Measurements from ENCODE around the gene OGFOD3. TPM values are rescaled to one million over a fixed set of nuclear protein-coding genes. Genes with fewer than 3 reads are reported as not detected.
"Not testable (repeated sequence)": the region's sequence is repeated elsewhere in the genome, so short reads cannot be mapped to it uniquely, and the experiment has no call there.

OGFOD3 gene
- total and polyA plus RNA-seq, 2 donors (not counting 3 experiments of a cell fraction or from before 2014, with no cell fraction given) = 31.7 to 34.8 TPM

DNA sequence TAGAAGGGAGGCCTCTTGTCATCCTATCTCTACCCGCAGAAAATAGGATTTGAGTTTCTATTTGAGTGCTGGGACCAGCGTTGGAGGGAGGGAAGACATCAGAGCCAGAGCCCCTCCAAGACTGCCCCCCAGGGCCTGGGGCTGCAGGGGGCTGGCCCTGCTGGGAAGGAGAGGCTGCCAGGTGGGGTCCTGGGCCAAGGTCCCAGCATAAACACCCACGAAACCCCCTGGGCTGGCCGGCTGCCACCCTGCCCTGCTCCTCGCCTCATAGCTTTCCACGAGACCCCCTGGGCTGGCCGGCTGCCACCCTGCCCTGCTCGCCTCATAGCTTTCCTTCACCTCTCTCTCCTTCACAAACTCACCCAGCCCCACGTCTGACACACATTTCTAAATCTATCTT, 70.0 kb downstream of the OGFOD3 start:
- Histone ChIP-seq H3K4me3 (replicated peaks in 1 of 3; ENCODE audit: insufficient read depth in 1 of 3, low read depth in 1 of 3, low read length in 3 of 3) (no peak overlapping the region), H3K9ac (replicated peaks; ENCODE audit: extremely low read depth, insufficient read depth, low read length) (no peak overlapping the region), H3K4me1 (ENCODE audit: control insufficient read depth, extremely low read depth, insufficient read depth, low read length) (no peaks in the 10 kb centered on the region), H3K27ac (ENCODE audit: insufficient read depth, low read depth, low read length) (no peak overlapping the region), H2AFZ (ENCODE audit: low read depth, low read length) (no peak overlapping the region), H3K36me3 (ENCODE audit: control insufficient read depth in 2 of 2, extremely low read depth in 1 of 2, insufficient read depth in 2 of 2, low read length in 2 of 2) (no peaks in the 10 kb centered on the region), H3K4me2 (ENCODE audit: insufficient read depth, low read length) (no peak overlapping the region), H3K9me3 (replicated peaks; ENCODE audit: control insufficient read depth, insufficient read depth, low read length) (no peaks in the 10 kb centered on the region), H3K79me2 (ENCODE audit: control insufficient read depth, insufficient read depth, low read length) (no peaks in the 10 kb centered on the region), H4K20me1 (replicated peaks; ENCODE audit: control insufficient read depth, extremely low read depth, insufficient read depth, low read length) (no peaks in the 10 kb centered on the region), H3K27me3 (ENCODE audit: control insufficient read depth in 2 of 2, insufficient read depth in 2 of 2, low read length in 2 of 2) (no peaks in the 10 kb centered on the region), H3K9me1 (replicated peaks; ENCODE audit: control insufficient read depth, extremely low read depth, insufficient read depth, low read length) (no peaks in the 10 kb centered on the region)
- intact Hi-C loops (cut with micrococcal nuclease) = no loop called here
- dilution Hi-C loops (cut with MboI; ENCODE audit: extremely low pct_ligation_motif_present, low sequenced_read_pairs) = no loop called here
- no peak for DNase-seq (ENCODE audit: low read depth, low spot score)
- TF ChIP-seq GATA2 (IDR thresholded peaks at IDR 0.05; ENCODE audit: insufficient read depth, insufficient read length, low read depth, low read length) (no peak), FOS (IDR thresholded peaks at IDR 0.05; ENCODE audit: borderline replicate concordance, insufficient read depth, low read length) (no peak), POLR2A (IDR thresholded peaks at IDR 0.05; ENCODE audit: low read depth, low read length) (no peak), POLR2AphosphoS5 (IDR thresholded peaks at IDR 0.05; ENCODE audit: insufficient read depth, low read depth, low read length) (no peak), JUN (IDR thresholded peaks at IDR 0.05; ENCODE audit: borderline replicate concordance, insufficient read depth, insufficient read length, low read depth) (no peak), EZH2 (IDR thresholded peaks at IDR 0.05; ENCODE audit: borderline replicate concordance, low read depth, low read length, severe bottlenecking) (no peak), MYC (IDR thresholded peaks at IDR 0.05; ENCODE audit: low read depth, low read length) (no peak)
- TF ChIP-seq, protein P1, sequence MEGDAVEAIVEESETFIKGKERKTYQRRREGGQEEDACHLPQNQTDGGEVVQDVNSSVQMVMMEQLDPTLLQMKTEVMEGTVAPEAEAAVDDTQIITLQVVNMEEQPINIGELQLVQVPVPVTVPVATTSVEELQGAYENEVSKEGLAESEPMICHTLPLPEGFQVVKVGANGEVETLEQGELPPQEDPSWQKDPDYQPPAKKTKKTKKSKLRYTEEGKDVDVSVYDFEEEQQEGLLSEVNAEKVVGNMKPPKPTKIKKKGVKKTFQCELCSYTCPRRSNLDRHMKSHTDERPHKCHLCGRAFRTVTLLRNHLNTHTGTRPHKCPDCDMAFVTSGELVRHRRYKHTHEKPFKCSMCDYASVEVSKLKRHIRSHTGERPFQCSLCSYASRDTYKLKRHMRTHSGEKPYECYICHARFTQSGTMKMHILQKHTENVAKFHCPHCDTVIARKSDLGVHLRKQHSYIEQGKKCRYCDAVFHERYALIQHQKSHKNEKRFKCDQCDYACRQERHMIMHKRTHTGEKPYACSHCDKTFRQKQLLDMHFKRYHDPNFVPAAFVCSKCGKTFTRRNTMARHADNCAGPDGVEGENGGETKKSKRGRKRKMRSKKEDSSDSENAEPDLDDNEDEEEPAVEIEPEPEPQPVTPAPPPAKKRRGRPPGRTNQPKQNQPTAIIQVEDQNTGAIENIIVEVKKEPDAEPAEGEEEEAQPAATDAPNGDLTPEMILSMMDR (IDR thresholded peaks at IDR 0.05; ENCODE audit: extremely low read depth in 1 of 2, insufficient read depth in 1 of 2, low read depth in 1 of 2, low read length in 2 of 2) = no peak
- TF ChIP-seq, protein P2, sequence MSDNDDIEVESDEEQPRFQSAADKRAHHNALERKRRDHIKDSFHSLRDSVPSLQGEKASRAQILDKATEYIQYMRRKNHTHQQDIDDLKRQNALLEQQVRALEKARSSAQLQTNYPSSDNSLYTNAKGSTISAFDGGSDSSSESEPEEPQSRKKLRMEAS (IDR thresholded peaks at IDR 0.05; ENCODE audit: insufficient read depth, insufficient read length) = no peak
- CTCF ChIA-PET = no interaction called here
- POLR2A ChIA-PET = no interaction called here
- no peak for FAIRE-seq
- no TSS peak for BruUV-seq (replicated peaks)

DNA sequence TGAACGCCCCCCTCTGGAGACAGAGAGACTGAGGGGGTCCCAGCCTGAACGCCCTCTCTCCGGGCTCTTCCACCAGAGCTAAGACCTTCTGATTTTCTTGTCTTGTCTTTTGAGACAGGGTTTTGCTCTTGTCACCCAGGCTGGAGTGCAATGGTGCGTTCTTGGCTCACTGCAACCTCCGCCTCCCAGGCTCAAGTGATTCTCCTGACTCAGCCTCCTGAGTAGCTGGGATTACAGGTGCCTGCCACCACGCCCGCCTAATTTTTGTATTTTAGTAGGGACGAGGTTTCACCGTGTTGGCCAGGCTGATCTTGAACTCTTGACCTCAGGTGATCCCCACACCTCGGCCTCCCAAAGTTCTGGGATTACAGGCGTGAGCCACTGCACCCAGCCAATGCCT, 70.4 kb downstream of the OGFOD3 start:
- H4K20me1 ChIP-seq (replicated peaks; ENCODE audit: control insufficient read depth, extremely low read depth, insufficient read depth, low read length); H3K36me3 ChIP-seq (ENCODE audit: control insufficient read depth in 2 of 2, extremely low read depth in 1 of 2, insufficient read depth in 2 of 2, low read length in 2 of 2); H3K9me3 ChIP-seq (replicated peaks; ENCODE audit: control insufficient read depth, insufficient read depth, low read length); H2AFZ ChIP-seq (ENCODE audit: low read depth, low read length); FAIRE-seq; DNase-seq (ENCODE audit: low read depth, low spot score); dilution Hi-C loops (cut with MboI; ENCODE audit: extremely low pct_ligation_motif_present, low sequenced_read_pairs); H3K4me1 ChIP-seq (ENCODE audit: control insufficient read depth, extremely low read depth, insufficient read depth, low read length); BruUV-seq (replicated peaks); H3K4me2 ChIP-seq (ENCODE audit: insufficient read depth, low read length); H3K9ac ChIP-seq (replicated peaks; ENCODE audit: extremely low read depth, insufficient read depth, low read length); H3K79me2 ChIP-seq (ENCODE audit: control insufficient read depth, insufficient read depth, low read length); H3K27me3 ChIP-seq (ENCODE audit: control insufficient read depth in 2 of 2, insufficient read depth in 2 of 2, low read length in 2 of 2); H3K9me1 ChIP-seq (replicated peaks; ENCODE audit: control insufficient read depth, extremely low read depth, insufficient read depth, low read length); H3K27ac ChIP-seq (ENCODE audit: insufficient read depth, low read depth, low read length); intact Hi-C loops (cut with micrococcal nuclease); H3K4me3 ChIP-seq (replicated peaks in 1 of 3; ENCODE audit: insufficient read depth in 1 of 3, low read depth in 1 of 3, low read length in 3 of 3); POLR2A ChIA-PET; CTCF ChIA-PET: not testable (repeated sequence)

Measured in endothelial cell of umbilical vein (primary cell).